HG03280 (cell line): Measurements from ENCODE around the gene PIK3R5.

Experiments used
- ATAC-seq: cut with Tn5 transposase; IDR thresholded peaks from one replicate; pipeline ENCODE4 v1.9.1; 2021; ENCODE audit warnings: mild to moderate bottlenecking, moderate library complexity; ENCODE audit not compliant: unreplicated experiment

PIK3R5 gene

DNA sequence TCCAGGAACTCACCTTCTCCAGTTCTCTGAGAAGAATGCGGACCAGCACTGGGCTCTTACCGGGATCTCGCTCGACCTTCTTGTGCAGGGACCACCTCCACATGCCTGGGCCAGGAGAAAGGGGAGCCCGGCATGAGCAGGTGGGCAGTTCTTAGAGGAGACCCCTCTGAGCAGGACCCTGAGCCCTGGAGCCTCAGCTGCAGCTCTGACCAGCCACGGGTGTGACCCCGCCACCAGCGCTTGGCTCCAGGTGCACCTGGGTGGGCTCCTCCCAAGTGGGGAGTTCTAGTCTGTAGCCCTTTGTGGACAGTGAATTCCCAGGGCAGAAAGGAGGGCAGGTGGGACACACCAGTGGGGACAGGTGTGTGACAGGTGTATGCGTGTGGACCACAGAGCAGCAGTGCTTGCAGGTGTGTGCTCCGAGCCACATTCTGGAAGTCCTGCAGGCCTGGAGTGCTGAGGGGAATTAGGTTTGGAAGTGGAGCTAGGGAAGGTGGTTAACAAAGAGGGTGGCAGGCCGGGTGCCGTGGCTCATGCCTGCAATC lies 126.9 kb downstream of the PIK3R5 start:
- no peak for ATAC-seq

DNA sequence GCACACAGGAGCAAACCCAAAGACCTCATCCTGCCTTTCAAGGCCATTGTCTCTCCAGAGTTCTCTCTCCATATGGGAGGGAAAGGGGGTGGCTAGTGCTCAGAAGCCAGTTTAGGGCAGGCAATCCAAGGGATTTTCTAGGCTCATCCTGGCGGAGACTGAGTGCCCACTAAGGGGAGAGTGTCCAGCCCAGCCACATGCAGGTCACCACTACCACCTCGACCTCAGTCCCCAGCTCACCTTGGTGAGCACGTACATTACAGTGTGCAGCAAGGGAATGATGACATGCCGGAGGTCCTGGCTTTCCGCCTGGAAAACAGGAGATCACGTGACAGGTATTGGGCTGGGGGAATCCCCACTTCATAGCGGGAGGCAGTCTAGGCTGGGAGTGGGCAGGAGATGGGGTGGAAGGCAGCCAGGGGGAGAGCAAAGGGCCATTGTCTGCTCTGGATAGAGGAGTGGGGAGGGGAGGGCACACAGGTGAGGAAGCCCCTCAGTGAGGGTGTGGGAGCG lies 127.9 kb downstream of the PIK3R5 start:
- ATAC-seq, result no peak

DNA sequence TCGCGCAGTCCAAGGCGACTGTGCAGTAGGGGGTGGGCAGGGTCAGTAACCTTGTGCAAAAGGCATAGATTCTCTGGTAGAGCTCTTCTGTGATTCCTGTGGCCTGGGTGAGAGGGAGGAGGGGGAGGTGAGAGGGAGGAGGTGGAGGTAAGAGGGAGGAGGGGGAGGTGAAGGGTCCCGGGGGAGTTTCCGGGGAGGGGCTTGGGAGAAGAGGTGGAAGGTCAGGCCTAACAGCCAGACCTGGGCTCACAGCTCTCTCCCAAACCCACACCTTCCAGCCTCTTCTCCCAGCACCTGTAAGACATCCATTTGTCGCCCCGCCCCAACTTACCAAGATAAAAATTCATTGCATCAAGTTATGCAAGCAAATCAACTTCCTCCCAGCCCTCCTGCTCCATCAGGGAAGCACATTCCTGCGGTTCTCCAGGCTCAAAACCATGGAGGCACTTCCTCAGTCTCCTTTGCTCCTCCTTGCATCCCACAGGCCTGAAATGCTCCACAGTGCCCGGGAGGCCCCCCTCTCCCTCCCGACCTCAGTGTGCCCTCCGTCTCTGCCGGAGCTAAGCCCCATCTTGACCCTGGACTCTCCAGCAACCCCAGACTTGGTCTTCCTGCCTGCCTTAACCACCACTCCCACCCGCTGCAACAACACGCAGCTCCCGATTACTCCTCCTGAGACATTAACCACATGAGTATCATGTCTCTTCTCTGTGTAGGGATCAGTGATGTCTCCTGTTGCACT lies 128.5 kb downstream of the PIK3R5 start:
- ATAC-seq, result no peak

DNA sequence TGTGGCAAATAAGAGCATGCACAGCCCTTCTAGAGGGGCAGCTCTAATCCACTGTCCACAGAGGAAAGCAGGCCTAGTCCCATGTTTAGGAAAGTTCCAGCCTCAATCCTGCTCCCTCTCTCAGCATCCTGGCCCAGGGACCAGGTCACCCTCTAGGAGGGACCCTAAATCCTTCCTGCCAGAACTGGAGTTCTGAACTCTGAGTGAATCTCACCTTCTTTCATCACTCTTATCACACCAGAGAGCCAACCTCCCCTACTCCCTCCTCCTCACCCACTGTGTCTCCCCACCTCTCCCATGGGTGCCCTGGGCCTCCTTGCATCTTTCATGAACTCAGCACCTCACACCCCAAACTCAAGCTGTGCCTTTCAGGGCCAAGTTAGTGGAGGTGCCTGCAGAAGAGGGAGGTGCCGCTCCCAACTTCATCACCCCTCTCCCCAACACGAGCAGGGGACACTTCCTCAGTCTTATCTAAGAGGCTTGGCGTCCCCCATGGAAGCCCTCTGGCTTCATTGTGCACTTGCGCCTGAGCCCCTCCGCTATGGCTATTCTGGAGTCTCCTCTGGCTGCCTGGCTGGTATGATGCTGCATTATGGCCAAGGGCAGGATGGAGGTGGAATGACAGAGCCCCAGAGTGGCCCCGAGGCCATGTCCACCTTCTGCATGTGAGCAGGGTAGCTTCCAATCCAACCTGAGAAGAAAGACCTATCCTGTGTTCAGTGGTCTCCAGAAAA lies 129.7 kb downstream of the PIK3R5 start:
- no peak for ATAC-seq

DNA sequence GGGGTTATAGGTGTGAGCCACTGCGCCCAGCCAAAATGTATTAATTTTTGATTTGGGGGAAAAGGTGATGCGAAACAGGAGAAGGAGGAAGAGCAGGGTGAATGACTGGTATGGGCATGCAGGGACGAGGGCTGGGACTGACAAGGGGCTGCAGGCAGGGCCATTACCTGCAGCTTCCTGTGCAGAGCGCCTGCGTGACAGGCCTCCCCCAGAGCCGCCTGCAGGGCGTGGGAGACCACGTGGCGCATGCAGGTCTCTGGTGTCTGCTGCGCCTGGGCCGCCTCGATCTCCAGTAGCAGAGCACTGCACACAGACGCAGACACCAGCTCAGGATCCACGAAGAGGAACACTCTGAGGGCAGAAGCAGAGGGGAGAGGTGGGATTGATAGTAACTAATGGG lies 130.4 kb downstream of the PIK3R5 start:
- ATAC-seq, result no peak

DNA sequence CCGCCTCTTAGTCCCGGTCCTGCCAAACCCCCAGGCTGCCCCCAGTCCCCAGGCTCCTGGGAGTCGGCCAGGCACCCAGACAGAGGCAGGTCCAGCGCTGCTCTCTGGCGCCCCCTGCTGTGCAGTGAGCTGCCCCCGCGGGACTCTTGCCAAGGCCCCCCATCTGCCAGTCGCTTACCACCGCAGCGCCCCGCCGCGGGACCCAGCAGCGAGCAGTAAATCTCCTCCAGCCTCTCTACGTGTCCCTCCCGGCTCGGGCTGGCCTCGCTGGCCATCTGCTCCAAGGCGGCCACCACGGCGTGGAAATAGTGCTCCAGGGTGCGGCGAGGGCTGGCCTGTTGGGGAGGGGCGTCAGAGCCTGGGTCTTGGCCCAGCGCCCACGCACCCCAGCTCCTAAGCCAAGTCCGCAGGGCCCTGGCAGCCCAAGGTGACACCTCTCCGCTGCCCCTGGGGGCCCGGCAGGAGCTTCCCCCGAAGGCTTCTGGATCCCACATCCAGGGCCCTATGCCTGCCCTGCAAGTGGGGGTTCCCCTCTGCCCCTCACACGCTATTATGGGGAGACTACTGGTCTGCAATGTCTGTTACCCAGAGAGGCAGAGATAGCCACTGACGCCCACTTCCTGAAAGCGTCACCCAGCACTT lies 132.7 kb downstream of the PIK3R5 start:
- no peak for ATAC-seq

DNA sequence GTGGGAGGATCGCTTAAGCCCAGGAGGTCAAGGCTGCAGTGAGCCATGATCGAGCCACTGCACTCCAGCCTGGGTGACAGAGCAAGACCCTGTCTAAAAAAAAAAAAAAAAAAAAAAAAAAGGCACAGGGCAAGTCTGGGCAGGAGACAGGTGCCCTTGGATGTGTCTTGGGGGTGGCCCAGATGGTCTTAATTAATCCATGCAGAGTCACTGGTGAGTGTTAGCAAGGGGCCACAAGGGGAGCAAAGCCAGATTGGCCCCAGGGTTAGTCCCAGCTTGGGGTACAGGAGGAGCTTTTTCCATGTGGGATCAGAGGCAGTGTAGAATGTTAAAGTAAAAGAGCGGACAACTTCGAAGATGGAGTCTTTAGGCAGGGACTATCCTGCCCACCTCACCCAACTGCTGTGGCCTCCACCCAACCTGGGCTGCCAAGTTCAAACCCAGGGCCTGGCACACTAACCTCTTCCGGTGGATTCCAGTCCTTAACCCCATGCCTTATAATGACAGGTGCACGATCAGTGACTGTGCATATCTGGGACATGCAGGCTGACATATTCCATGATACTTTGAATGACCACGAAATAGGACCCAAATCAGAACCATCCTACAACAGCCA lies 134.2 kb downstream of the PIK3R5 start:
- ATAC-seq, result no peak

DNA sequence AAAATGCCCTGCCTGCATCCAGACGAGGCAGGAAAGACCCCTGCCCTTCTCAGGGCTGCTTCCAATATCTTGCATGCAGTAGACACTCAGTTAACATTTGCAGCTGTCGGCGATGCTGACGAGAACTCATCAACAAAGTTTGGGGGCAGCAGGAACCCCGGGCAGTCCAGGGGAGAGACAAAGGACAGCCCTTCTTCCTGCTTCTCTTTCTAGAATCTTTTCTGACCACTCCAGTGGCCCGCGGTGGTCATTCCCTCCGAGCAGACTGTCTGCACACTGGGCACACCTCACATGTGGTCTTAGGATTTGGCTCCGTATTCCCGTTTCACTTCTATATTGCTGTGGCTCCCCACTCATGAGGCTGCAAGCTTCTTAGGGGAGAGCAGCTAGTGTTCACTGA lies 135.4 kb downstream of the PIK3R5 start:
- ATAC-seq, result no peak

DNA sequence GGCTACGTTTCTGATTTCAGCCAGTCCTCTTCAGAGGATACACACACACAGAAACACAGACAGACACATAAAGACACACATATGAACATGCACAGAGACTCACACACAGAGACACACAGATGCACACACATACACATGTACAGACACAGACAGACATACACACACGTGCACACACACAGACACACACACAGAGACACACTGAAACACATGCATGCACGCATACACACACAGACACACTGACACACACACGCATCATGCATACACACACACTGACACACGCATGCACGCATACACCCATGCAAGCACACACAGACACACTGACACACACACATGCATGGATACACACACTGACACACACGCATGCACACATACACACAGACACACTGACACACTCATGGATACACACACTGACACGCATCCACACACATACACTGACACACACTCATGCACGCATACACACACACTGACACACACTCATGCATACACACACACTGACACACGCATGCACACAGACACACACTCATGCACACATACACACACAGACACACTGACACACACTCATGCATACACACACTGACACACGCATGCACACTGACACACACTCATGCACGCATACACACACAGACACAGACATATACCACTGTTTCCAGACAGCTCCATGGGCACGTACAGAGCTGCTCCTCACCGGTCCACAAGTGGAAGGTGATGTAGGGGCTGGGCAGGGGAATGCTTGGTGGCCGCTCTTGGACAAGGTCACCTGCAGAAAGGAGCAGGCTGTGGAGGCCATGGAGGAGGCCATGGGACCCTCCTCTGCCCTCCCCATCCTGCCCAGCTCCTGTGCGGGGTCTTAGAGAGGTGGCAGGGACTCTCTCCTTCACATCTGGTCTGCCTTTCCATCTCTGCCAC lies 136.2 kb downstream of the PIK3R5 start:
- no peak for ATAC-seq
